GM12801 (cell line): ENCODE data around the gene CSRP2.

Experiments used
- CTCF ChIP-seq: IDR thresholded peaks from one replicate; pipeline ENCODE4 v1.5.1; 2011; ENCODE audit warnings: control low read depth; ENCODE audit not compliant: insufficient read length; ENCODE audit errors: extremely low read depth

Gene CSRP2

DNA sequence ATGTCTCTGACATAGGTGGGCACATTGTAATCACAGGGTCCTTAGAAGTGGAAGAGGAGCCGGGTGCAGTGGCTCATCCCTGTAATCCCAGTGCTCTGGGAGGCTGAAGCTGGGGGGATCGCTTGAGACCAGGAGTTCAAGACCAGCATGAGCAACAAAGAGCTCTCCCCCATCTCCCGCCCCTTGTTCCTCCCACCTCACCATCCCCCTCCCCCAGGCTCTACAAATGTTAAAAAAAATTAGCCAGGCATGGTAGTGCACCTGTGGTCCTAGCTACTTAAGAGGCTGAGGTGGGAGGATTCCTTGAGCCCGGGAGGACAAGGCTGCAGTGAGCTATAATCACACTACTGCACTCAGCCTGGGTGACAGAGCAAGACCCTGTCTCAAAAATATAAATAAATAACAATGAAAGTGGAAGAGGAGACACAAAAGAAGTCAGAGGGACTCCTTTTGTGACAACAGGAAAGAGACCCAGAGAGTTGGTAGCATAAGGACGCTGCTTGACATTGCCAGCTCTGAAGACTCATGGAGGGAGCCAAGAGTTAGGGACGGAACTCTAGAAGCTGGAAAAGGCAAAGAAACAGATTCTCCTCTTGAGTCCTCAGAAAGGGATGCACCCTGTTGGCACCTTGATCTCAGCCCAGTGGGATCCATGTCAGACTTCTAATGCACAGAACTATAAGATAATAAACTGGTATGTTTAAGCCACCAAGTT is 29.6 kb upstream of the CSRP2 start:
- no peak for TF ChIP-seq CTCF

GRCh38 chr12:76901628-76902380 is 23.0 kb upstream of the CSRP2 start:
- TF ChIP-seq CTCF = no peak

- TF ChIP-seq CTCF = no peak
Observed at GRCh38 chr12:76899522-76899921, 20.7 kb upstream of the CSRP2 start.

- TF ChIP-seq CTCF = no peak
Observed at GRCh38 chr12:76898442-76898841, 19.6 kb upstream of the CSRP2 start.

DNA sequence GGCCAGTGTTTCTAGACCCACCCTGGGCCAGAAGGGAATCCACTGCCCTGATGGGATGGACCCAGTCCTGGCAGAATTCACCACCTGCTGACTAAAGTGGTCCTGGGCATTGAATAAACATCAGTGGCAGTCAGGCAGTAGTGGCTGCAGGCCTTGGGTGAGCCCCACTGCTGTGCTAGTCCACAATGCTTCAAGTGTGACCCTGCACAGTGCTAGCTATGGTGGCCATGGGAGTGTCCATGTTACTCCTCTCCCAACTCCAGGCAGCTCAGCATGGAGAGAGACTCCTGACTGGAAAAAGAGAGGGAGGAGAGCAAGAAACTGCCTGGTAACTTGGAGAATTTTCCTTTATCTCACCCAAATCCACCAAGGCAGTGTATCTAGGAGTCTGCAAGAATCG is 17.5 kb upstream of the CSRP2 start:
- TF ChIP-seq CTCF = no peak

DNA sequence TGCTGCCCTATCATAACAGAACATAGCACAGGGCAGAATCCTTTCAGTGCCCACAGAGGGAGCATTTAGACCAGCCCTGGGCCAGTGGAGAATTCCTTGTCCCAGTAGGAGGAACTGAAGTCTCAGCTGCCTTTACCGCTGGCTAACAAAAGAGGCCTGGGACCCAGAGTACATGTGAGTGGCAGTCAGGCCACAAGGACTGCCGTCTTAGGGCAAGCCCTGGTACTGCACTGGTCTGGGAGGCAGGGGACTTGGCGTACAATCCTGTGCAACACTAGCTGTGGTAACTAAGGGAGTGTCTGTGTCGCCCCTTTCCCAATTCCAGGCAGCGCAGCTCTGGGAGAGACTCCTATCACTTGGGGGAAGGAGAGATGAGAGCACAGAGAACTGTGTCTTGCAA is 17.0 kb upstream of the CSRP2 start:
- no peak for TF ChIP-seq CTCF

- no peak for TF ChIP-seq CTCF
Observed at GRCh38 chr12:76891609-76892008, 12.8 kb upstream of the CSRP2 start.
